ENCODE measurements around the gene PLTP. TPM values are rescaled to one million over a fixed set of nuclear protein-coding genes. Genes with fewer than 3 reads are reported as not detected.

PLTP gene
- polyA plus RNA-seq, 2 donors = 27.0 to 27.2 TPM

GRCh38 chr20:45892049-45892825 lies 19.7 kb downstream of the PLTP start:
- H3K36me3 ChIP-seq (ENCODE audit: control insufficient read depth in 2 of 2, insufficient read depth in 2 of 2, low read length in 1 of 2) = peaks cover 14 to 18% of the 10 kb centered on the region in 2 donors
- no peaks in the 10 kb centered on the region for H3K27me3 ChIP-seq (ENCODE audit: control insufficient read depth in 1 of 2, insufficient read depth in 2 of 2, low read length in 2 of 2)
- H3K27ac ChIP-seq (ENCODE audit: low read depth in 2 of 2, low read length in 1 of 2) = no peak overlapping the region
- peaks cover 7 to 18% of the 10 kb centered on the region in 2 donors for H3K4me1 ChIP-seq (ENCODE audit: control insufficient read depth in 2 of 2, insufficient read depth in 2 of 2, low read length in 1 of 2)
- peak overlapping the region; percentile 80 to 86 for H3K4me3 ChIP-seq (ENCODE audit: low read depth in 1 of 2, low read length in 2 of 2)
- 76 to 77% methylated on average over 9 of the region's 9 CpGs for WGBS, 2 donors
- no peaks in the 10 kb centered on the region for H3K9me3 ChIP-seq (ENCODE audit: control insufficient read depth in 2 of 2, insufficient read depth in 1 of 2, low read depth in 1 of 2, low read length in 1 of 2)

- no peaks in the 10 kb centered on the region for H3K27me3 ChIP-seq (ENCODE audit: control insufficient read depth in 1 of 2, insufficient read depth in 2 of 2, low read length in 2 of 2)
- H3K4me1 ChIP-seq (ENCODE audit: control insufficient read depth in 2 of 2, insufficient read depth in 2 of 2, low read length in 1 of 2) = peaks cover 7 to 18% of the 10 kb centered on the region in 2 donors
- H3K4me3 ChIP-seq (ENCODE audit: low read depth in 1 of 2, low read length in 2 of 2) = peak within 1 kb of the TSS; percentile 80 to 86
- H3K27ac ChIP-seq (ENCODE audit: low read depth in 2 of 2, low read length in 1 of 2) = peak within 1 kb of the TSS; percentile 80 to 83
- peaks cover 7 to 15% of the 10 kb centered on the region in 2 donors for H3K36me3 ChIP-seq (ENCODE audit: control insufficient read depth in 2 of 2, insufficient read depth in 2 of 2, low read length in 1 of 2)
- WGBS, 2 donors = 1% methylated on average over 69 to 78 of the region's 78 CpGs
- no peaks in the 10 kb centered on the region for H3K9me3 ChIP-seq (ENCODE audit: control insufficient read depth in 2 of 2, insufficient read depth in 1 of 2, low read depth in 1 of 2, low read length in 1 of 2)
Observed at GRCh38 chr20:45890985-45891983, 20.7 kb downstream of the PLTP start, which contains the start of the genes CTSA and NEURL2. CTSA (plus strand) TSS chr20:45891335; CDS start chr20:45891569, 234 bp downstream. NEURL2 (minus strand) TSS chr20:45891208; CDS start chr20:45890991, 217 bp downstream.

GRCh38 chr20:45890077-45890984 lies 21.6 kb downstream of the PLTP start:
- peaks cover 7 to 15% of the 10 kb centered on the region in 2 donors for H3K36me3 ChIP-seq (ENCODE audit: control insufficient read depth in 2 of 2, insufficient read depth in 2 of 2, low read length in 1 of 2)
- 2 to 4% methylated on average over 68 to 79 of the region's 79 CpGs for WGBS, 2 donors
- H3K27ac ChIP-seq (ENCODE audit: low read depth in 2 of 2, low read length in 1 of 2) = peak overlapping the region; percentile 80 to 83
- peaks cover 7 to 18% of the 10 kb centered on the region in 2 donors for H3K4me1 ChIP-seq (ENCODE audit: control insufficient read depth in 2 of 2, insufficient read depth in 2 of 2, low read length in 1 of 2)
- no peaks in the 10 kb centered on the region for H3K9me3 ChIP-seq (ENCODE audit: control insufficient read depth in 2 of 2, insufficient read depth in 1 of 2, low read depth in 1 of 2, low read length in 1 of 2)
- H3K4me3 ChIP-seq (ENCODE audit: low read depth in 1 of 2, low read length in 2 of 2) = peak overlapping the region; percentile 80 to 86
- no peaks in the 10 kb centered on the region for H3K27me3 ChIP-seq (ENCODE audit: control insufficient read depth in 1 of 2, insufficient read depth in 2 of 2, low read length in 2 of 2)

GRCh38 chr20:45888681-45889080 lies 23.3 kb downstream of the PLTP start:
- Histone ChIP-seq H3K36me3 (ENCODE audit: control insufficient read depth in 2 of 2, insufficient read depth in 2 of 2, low read length in 1 of 2) (peaks cover 1 to 8% of the 10 kb centered on the region in 2 donors), H3K9me3 (ENCODE audit: control insufficient read depth in 2 of 2, insufficient read depth in 1 of 2, low read depth in 1 of 2, low read length in 1 of 2) (no peaks in the 10 kb centered on the region), H3K4me3 (ENCODE audit: low read depth in 1 of 2, low read length in 2 of 2) (no peak overlapping the region), H3K27me3 (ENCODE audit: control insufficient read depth in 1 of 2, insufficient read depth in 2 of 2, low read length in 2 of 2) (no peaks in the 10 kb centered on the region), H3K4me1 (ENCODE audit: control insufficient read depth in 2 of 2, insufficient read depth in 2 of 2, low read length in 1 of 2) (peaks cover 5 to 18% of the 10 kb centered on the region in 2 donors), H3K27ac (ENCODE audit: low read depth in 2 of 2, low read length in 1 of 2) (no peak overlapping the region)
- WGBS, 2 donors = 90 to 93% methylated on average over 3 of the region's 3 CpGs

GRCh38 chr20:45887346-45887715 lies 24.6 kb downstream of the PLTP start, which contains the start of gene SPATA25:
SPATA25 (minus strand) TSS chr20:45887622; CDS start chr20:45887590, 32 bp downstream.
- Histone ChIP-seq H3K27ac (ENCODE audit: low read depth in 2 of 2, low read length in 1 of 2) (no peak within 1 kb of the TSS), H3K4me1 (ENCODE audit: control insufficient read depth in 2 of 2, insufficient read depth in 2 of 2, low read length in 1 of 2) (peaks cover 3 to 10% of the 10 kb centered on the region in 2 donors), H3K4me3 (ENCODE audit: low read depth in 1 of 2, low read length in 2 of 2) (no peak within 1 kb of the TSS), H3K36me3 (ENCODE audit: control insufficient read depth in 2 of 2, insufficient read depth in 2 of 2, low read length in 1 of 2) (peaks cover 11 to 16% of the 10 kb centered on the region in 2 donors), H3K9me3 (ENCODE audit: control insufficient read depth in 2 of 2, insufficient read depth in 1 of 2, low read depth in 1 of 2, low read length in 1 of 2) (no peaks in the 10 kb centered on the region), H3K27me3 (ENCODE audit: control insufficient read depth in 1 of 2, insufficient read depth in 2 of 2, low read length in 2 of 2) (no peaks in the 10 kb centered on the region)
- WGBS, 2 donors = 90 to 96% methylated on average over 8 of the region's 8 CpGs

GRCh38 chr20:45886590-45887345 lies 25.2 kb downstream of the PLTP start:
- no peaks in the 10 kb centered on the region for H3K9me3 ChIP-seq (ENCODE audit: control insufficient read depth in 2 of 2, insufficient read depth in 1 of 2, low read depth in 1 of 2, low read length in 1 of 2)
- H3K4me3 ChIP-seq (ENCODE audit: low read depth in 1 of 2, low read length in 2 of 2) = no peak overlapping the region
- 90 to 92% methylated on average over 19 of the region's 19 CpGs for WGBS, 2 donors
- H3K4me1 ChIP-seq (ENCODE audit: control insufficient read depth in 2 of 2, insufficient read depth in 2 of 2, low read length in 1 of 2) = peaks cover 0 to 4% of the 10 kb centered on the region in 2 donors
- peaks cover 11 to 16% of the 10 kb centered on the region in 2 donors for H3K36me3 ChIP-seq (ENCODE audit: control insufficient read depth in 2 of 2, insufficient read depth in 2 of 2, low read length in 1 of 2)
- H3K27ac ChIP-seq (ENCODE audit: low read depth in 2 of 2, low read length in 1 of 2) = no peak overlapping the region
- no peaks in the 10 kb centered on the region for H3K27me3 ChIP-seq (ENCODE audit: control insufficient read depth in 1 of 2, insufficient read depth in 2 of 2, low read length in 2 of 2)

GRCh38 chr20:45883100-45883469 lies 28.9 kb downstream of the PLTP start:
- Histone ChIP-seq H3K4me3 (ENCODE audit: low read depth in 1 of 2, low read length in 2 of 2) (no peak overlapping the region), H3K36me3 (ENCODE audit: control insufficient read depth in 2 of 2, insufficient read depth in 2 of 2, low read length in 1 of 2) (peaks cover 11 to 17% of the 10 kb centered on the region in 2 donors), H3K4me1 (ENCODE audit: control insufficient read depth in 2 of 2, insufficient read depth in 2 of 2, low read length in 1 of 2) (no peaks in the 10 kb centered on the region), H3K27me3 (ENCODE audit: control insufficient read depth in 1 of 2, insufficient read depth in 2 of 2, low read length in 2 of 2) (no peaks in the 10 kb centered on the region), H3K9me3 (ENCODE audit: control insufficient read depth in 2 of 2, insufficient read depth in 1 of 2, low read depth in 1 of 2, low read length in 1 of 2) (no peaks in the 10 kb centered on the region), H3K27ac (ENCODE audit: low read depth in 2 of 2, low read length in 1 of 2) (no peak overlapping the region)
- 82 to 84% methylated on average over 9 of the region's 9 CpGs for WGBS, 2 donors

- Histone ChIP-seq H3K27ac (ENCODE audit: low read depth in 2 of 2, low read length in 1 of 2) (no peak overlapping the region), H3K36me3 (ENCODE audit: control insufficient read depth in 2 of 2, insufficient read depth in 2 of 2, low read length in 1 of 2) (peaks cover 11 to 22% of the 10 kb centered on the region in 2 donors), H3K27me3 (ENCODE audit: control insufficient read depth in 1 of 2, insufficient read depth in 2 of 2, low read length in 2 of 2) (no peaks in the 10 kb centered on the region), H3K4me3 (ENCODE audit: low read depth in 1 of 2, low read length in 2 of 2) (no peak overlapping the region), H3K9me3 (ENCODE audit: control insufficient read depth in 2 of 2, insufficient read depth in 1 of 2, low read depth in 1 of 2, low read length in 1 of 2) (no peaks in the 10 kb centered on the region), H3K4me1 (ENCODE audit: control insufficient read depth in 2 of 2, insufficient read depth in 2 of 2, low read length in 1 of 2) (no peaks in the 10 kb centered on the region)
- WGBS, 2 donors = 83% methylated on average over 4 of the region's 4 CpGs
Observed at GRCh38 chr20:45882469-45883099, 29.4 kb downstream of the PLTP start.

All from esophagus (tissue), 2 donors.